ENCODE data around the gene TIGD6. TPM values are rescaled to one million over a fixed set of nuclear protein-coding genes. Genes with fewer than 3 reads are reported as not detected.
A peak's percentile ranks its signal among the peaks of the same experiment; 100 is the strongest.

The TIGD6 gene
- total RNA-seq (ENCODE audit: low replicate concordance) = 4.1 and 4.7 TPM in 2 replicates

GRCh38 chr5:150000256-150000989, at the start of gene TIGD6, which contains the start of gene HMGXB3:
Gene TIGD6 (minus strand): TSS chr5:150000654. CDS start chr5:149996348, 4,306 bp downstream.
Gene HMGXB3 (plus strand): TSS chr5:150000739. CDS start chr5:150004853, 4,114 bp downstream.
- Histone ChIP-seq H3K27me3 (no peaks in the 10 kb centered on the region), H3K27ac (peak within 1 kb of the TSS; percentile 64), H3K79me2 (ENCODE audit: low read depth) (peaks cover 48% of the 10 kb centered on the region), H3K36me3 (no peaks in the 10 kb centered on the region), H3K4me3 (peak within 1 kb of the TSS; percentile 76), H3F3A (ENCODE audit: low read depth) (peaks cover 22% of the 10 kb centered on the region), H2AFZ (replicated peaks) (peak within 1 kb of the TSS; percentile 57), H3K9me3 (ENCODE audit: low read depth) (no peaks in the 10 kb centered on the region), H3K9ac (peak within 1 kb of the TSS; percentile 56), H3K4me1 (peaks cover 13% of the 10 kb centered on the region), H4K20me1 (ENCODE audit: low read depth) (peaks cover 22% of the 10 kb centered on the region), H3K4me2 (peak within 1 kb of the TSS; percentile 83)
- TF ChIP-seq, protein P1, sequence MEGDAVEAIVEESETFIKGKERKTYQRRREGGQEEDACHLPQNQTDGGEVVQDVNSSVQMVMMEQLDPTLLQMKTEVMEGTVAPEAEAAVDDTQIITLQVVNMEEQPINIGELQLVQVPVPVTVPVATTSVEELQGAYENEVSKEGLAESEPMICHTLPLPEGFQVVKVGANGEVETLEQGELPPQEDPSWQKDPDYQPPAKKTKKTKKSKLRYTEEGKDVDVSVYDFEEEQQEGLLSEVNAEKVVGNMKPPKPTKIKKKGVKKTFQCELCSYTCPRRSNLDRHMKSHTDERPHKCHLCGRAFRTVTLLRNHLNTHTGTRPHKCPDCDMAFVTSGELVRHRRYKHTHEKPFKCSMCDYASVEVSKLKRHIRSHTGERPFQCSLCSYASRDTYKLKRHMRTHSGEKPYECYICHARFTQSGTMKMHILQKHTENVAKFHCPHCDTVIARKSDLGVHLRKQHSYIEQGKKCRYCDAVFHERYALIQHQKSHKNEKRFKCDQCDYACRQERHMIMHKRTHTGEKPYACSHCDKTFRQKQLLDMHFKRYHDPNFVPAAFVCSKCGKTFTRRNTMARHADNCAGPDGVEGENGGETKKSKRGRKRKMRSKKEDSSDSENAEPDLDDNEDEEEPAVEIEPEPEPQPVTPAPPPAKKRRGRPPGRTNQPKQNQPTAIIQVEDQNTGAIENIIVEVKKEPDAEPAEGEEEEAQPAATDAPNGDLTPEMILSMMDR (IDR thresholded peaks at IDR 0.05) = peak; percentile 12
- TF ChIP-seq EZH2 (IDR thresholded peaks at IDR 0.05) (no peak), EZH2phosphoT487 (IDR thresholded peaks at IDR 0.05) (no peak)
- DNase-seq (ENCODE audit: low spot score) = peak; percentile 95
- Mint-ChIP-seq H3K9me3 (no peaks in the 10 kb centered on the region), H3K27me3 (ENCODE audit: insufficient read depth, low read depth) (peaks cover 2% of the 10 kb centered on the region), H3K36me3 (peaks cover 12% of the 10 kb centered on the region), H3K4me3 (peak within 1 kb of the TSS; percentile 96), H3K27ac (peak within 1 kb of the TSS; percentile 93), H3K4me1 (peaks cover 26% of the 10 kb centered on the region)

GRCh38 chr5:150046031-150046430, 45.6 kb upstream of the TIGD6 start:
- H3K27ac Mint-ChIP-seq = no peak overlapping the region
- H3K36me3 ChIP-seq = no peaks in the 10 kb centered on the region

DNA sequence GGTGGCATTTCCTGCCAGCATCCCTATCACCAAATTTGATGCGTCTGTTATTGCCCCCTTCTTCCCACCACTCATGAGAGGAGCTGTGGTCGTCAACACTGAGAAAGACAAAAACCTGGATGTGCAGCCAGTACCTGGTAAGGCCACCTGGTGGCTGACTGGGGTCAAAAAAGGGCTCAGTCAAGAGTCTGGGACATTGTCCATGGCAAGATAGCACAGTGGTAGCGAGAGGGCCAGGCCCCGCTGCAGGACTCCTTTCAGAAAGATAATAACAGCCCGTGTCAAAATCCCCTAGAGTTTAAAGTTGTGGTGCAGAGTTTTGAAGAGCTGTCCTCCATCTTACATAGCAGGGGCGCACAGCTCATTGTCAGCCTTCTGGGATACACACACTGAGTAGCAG, 45.1 kb upstream of the TIGD6 start:
- no peak overlapping the region for H3K4me3 Mint-ChIP-seq
- Histone ChIP-seq H3K4me3 (no peak overlapping the region), H2AFZ (replicated peaks) (no peak overlapping the region), H3K27ac (no peak overlapping the region), H3K27me3 (no peaks in the 10 kb centered on the region), H3K4me1 (no peaks in the 10 kb centered on the region), H3K36me3 (no peaks in the 10 kb centered on the region), H4K20me1 (ENCODE audit: low read depth) (no peaks in the 10 kb centered on the region), H3K9me3 (ENCODE audit: low read depth) (no peaks in the 10 kb centered on the region), H3K9ac (no peak overlapping the region), H3K4me2 (no peak overlapping the region), H3F3A (ENCODE audit: low read depth) (no peaks in the 10 kb centered on the region), H3K79me2 (ENCODE audit: low read depth) (no peaks in the 10 kb centered on the region)
- TF ChIP-seq, protein P1 (IDR thresholded peaks at IDR 0.05) = peak; percentile 34
- TF ChIP-seq EZH2 (IDR thresholded peaks at IDR 0.05) (no peak), EZH2phosphoT487 (IDR thresholded peaks at IDR 0.05) (no peak)
- peaks cover 39% of the 10 kb centered on the region for H3K36me3 Mint-ChIP-seq
- H3K9me3 Mint-ChIP-seq = no peaks in the 10 kb centered on the region
- H3K4me1 Mint-ChIP-seq = no peaks in the 10 kb centered on the region
- H3K27ac Mint-ChIP-seq = no peak overlapping the region
- DNase-seq (ENCODE audit: low spot score) = no peak
- H3K27me3 Mint-ChIP-seq (ENCODE audit: insufficient read depth, low read depth) = peaks cover 6% of the 10 kb centered on the region

More at GRCh38 chr5:150046031-150046430, 45.6 kb upstream of the TIGD6 start:
- Histone ChIP-seq H3K79me2 (ENCODE audit: low read depth) (no peaks in the 10 kb centered on the region), H3K27me3 (no peaks in the 10 kb centered on the region), H3K9ac (no peak overlapping the region), H3K27ac (no peak overlapping the region), H3K4me1 (no peaks in the 10 kb centered on the region), H4K20me1 (ENCODE audit: low read depth) (no peaks in the 10 kb centered on the region), H3F3A (ENCODE audit: low read depth) (no peaks in the 10 kb centered on the region), H3K9me3 (ENCODE audit: low read depth) (no peaks in the 10 kb centered on the region), H3K4me2 (no peak overlapping the region), H2AFZ (replicated peaks) (no peak overlapping the region), H3K4me3 (no peak overlapping the region)
- no peaks in the 10 kb centered on the region for H3K4me1 Mint-ChIP-seq
- H3K36me3 Mint-ChIP-seq = peaks cover 41% of the 10 kb centered on the region
- no peak for TF ChIP-seq EZH2phosphoT487 (IDR thresholded peaks at IDR 0.05)
- TF ChIP-seq EZH2 (IDR thresholded peaks at IDR 0.05) = no peak
- TF ChIP-seq, protein P1 (IDR thresholded peaks at IDR 0.05) = no peak
- H3K9me3 Mint-ChIP-seq = no peaks in the 10 kb centered on the region
- H3K4me3 Mint-ChIP-seq = no peak overlapping the region
- DNase-seq (ENCODE audit: low spot score) = no peak
- H3K27me3 Mint-ChIP-seq (ENCODE audit: insufficient read depth, low read depth) = peaks cover 6% of the 10 kb centered on the region

All from neural progenitor cell (in vitro differentiated cells).